Measurements from ENCODE around the gene C5orf58. TPM values are rescaled to one million over a fixed set of nuclear protein-coding genes. Genes with fewer than 3 reads are reported as not detected.

The C5orf58 gene
- total RNA-seq, 2 donors from 2014 or later = not detected

GRCh38 chr5:170284231-170284630 lies 51.4 kb downstream of the C5orf58 start:
- H3K4me1 ChIP-seq = no peaks in the 10 kb centered on the region
- H3K36me3 ChIP-seq (replicated peaks in 1 of 2; ENCODE audit: insufficient read depth in 1 of 2, low read depth in 2 of 2) = no peaks in the 10 kb centered on the region
- DNase-seq (no peak), ATAC-seq (no peak)
- 49 to 57% methylated on average over 2 of the region's 2 CpGs for WGBS, 2 donors
- no peak overlapping the region for H3K4me3 ChIP-seq
- H3K27me3 ChIP-seq = no peaks in the 10 kb centered on the region
- peaks cover 0 to 6% (median 0%) of the 10 kb centered on the region in 3 donors for H3K9me3 ChIP-seq
- H3K27ac ChIP-seq = no peak overlapping the region
- TF ChIP-seq POLR2A (IDR thresholded peaks at IDR 0.05) (no peak), CTCF (IDR thresholded peaks at IDR 0.05) (no peak)
- intact Hi-C loops (cut with DNase I) = no loop called here

DNA sequence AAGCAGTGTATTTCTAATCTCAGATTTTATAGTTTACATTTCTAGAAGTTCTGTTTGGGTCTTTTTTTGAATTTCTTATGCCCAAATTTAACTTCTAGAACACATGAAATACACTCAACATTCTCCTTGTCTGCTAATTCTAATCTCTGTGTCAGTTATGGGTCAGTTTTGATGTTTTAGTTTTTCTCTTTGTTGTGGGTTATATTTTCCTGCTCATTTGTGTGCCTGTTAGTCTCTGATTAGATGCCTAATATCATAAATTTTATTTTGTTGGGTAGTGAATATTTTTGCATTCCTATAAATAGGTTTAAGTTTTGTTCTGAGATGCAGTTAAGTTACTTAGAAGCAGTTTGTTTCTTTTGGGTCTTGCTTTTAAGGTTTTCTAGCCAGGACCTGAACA lies 52.4 kb downstream of the C5orf58 start:
- Histone ChIP-seq H3K4me1 (no peaks in the 10 kb centered on the region), H3K4me3 (no peak overlapping the region), H3K9me3 (peaks cover 0 to 12% (median 0%) of the 10 kb centered on the region in 3 donors), H3K36me3 (replicated peaks in 1 of 2; ENCODE audit: insufficient read depth in 1 of 2, low read depth in 2 of 2) (no peaks in the 10 kb centered on the region), H3K27me3 (no peaks in the 10 kb centered on the region), H3K27ac (no peak overlapping the region)
- intact Hi-C loops (cut with DNase I) = no loop called here
- DNase-seq (no peak), ATAC-seq (no peak)
- TF ChIP-seq POLR2A (IDR thresholded peaks at IDR 0.05) = no peak
- no peak for TF ChIP-seq CTCF (IDR thresholded peaks at IDR 0.05)

GRCh38 chr5:170286386-170286925 lies 53.7 kb downstream of the C5orf58 start:
- no peaks in the 10 kb centered on the region for H3K36me3 ChIP-seq (replicated peaks in 1 of 2; ENCODE audit: insufficient read depth in 1 of 2, low read depth in 2 of 2)
- H3K27me3 ChIP-seq = no peaks in the 10 kb centered on the region
- DNase-seq (no peak), ATAC-seq (no peak)
- no peak overlapping the region for H3K4me3 ChIP-seq
- intact Hi-C loops (cut with DNase I) = no loop called here
- WGBS, 2 donors = 56 to 64% methylated on average over 3 of the region's 3 CpGs
- H3K4me1 ChIP-seq = no peaks in the 10 kb centered on the region
- TF ChIP-seq CTCF (IDR thresholded peaks at IDR 0.05) = no peak
- no peak for TF ChIP-seq POLR2A (IDR thresholded peaks at IDR 0.05)
- H3K27ac ChIP-seq = no peak overlapping the region
- peaks cover 0 to 16% (median 0%) of the 10 kb centered on the region in 3 donors for H3K9me3 ChIP-seq

DNA sequence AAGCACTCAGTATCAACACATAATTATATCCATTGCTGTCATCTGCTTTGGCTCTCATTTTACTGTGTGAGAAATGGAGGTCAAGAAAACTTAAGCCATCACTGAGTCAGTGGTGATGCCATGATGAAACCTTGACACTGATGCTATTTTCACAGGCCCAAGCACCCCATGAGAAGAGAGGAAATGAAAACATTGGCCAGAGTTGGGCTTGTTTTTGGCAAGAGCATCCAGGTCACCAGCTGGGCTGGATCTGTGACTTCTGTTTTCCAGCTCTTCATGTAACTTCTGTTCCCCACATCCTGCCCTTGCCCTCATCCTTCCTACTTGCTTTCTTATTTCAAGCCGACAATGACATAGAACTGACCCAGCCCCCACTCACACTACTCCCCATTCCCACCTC lies 54.7 kb downstream of the C5orf58 start:
- no peak overlapping the region for H3K27ac ChIP-seq
- H3K36me3 ChIP-seq (replicated peaks in 1 of 2; ENCODE audit: insufficient read depth in 1 of 2, low read depth in 2 of 2) = no peaks in the 10 kb centered on the region
- intact Hi-C loops (cut with DNase I) = no loop called here
- H3K27me3 ChIP-seq = no peaks in the 10 kb centered on the region
- peaks cover 0 to 16% (median 0%) of the 10 kb centered on the region in 3 donors for H3K9me3 ChIP-seq
- TF ChIP-seq CTCF (IDR thresholded peaks at IDR 0.05) (no peak), POLR2A (IDR thresholded peaks at IDR 0.05) (no peak)
- no peak overlapping the region for H3K4me3 ChIP-seq
- DNase-seq = peak in 3 of 4 donors; percentile 25 to 66 (median 27)
- H3K4me1 ChIP-seq = no peaks in the 10 kb centered on the region
- 50 to 57% methylated on average over 1 of the region's 1 CpG for WGBS, 2 donors
- peak; percentile 51 for ATAC-seq

DNA sequence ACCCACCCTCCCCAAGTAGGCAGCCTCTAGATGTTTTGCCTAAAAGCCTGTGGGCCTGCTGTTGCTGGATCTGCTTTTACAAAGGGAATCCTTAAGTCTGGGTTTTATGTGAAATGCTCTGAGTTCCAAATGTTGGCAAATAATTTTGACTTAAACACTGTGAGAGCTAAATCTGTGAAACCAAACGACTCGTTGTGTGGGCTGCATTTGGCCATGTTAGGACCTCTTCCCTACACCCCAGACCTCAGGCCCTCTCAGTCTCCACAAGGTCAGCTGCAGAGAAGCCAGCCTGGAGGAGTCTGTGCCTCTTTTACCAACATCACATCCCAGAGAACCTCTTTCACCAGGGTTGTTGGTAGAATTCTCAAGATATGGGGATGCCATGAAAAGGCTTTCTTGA lies 55.4 kb downstream of the C5orf58 start:
- no peaks in the 10 kb centered on the region for H3K36me3 ChIP-seq (replicated peaks in 1 of 2; ENCODE audit: insufficient read depth in 1 of 2, low read depth in 2 of 2)
- H3K4me1 ChIP-seq = no peaks in the 10 kb centered on the region
- intact Hi-C loops (cut with DNase I) = no loop called here
- no peak for ATAC-seq
- no peak overlapping the region for H3K27ac ChIP-seq
- no peak for DNase-seq
- H3K9me3 ChIP-seq = peaks cover 0 to 16% (median 0%) of the 10 kb centered on the region in 3 donors
- H3K27me3 ChIP-seq = no peaks in the 10 kb centered on the region
- TF ChIP-seq CTCF (IDR thresholded peaks at IDR 0.05) = no peak
- no peak overlapping the region for H3K4me3 ChIP-seq
- WGBS, 2 donors = 27 to 48% methylated on average over 2 of the region's 2 CpGs
